Cardiac fibroblast (primary cell): Measurements from ENCODE around the gene SAV1.

Experiments
- DNase-seq, 2 donors: peaks; one replicate each; pipeline versions ENCODE4 v3.0.0 to v3.0.0-alpha.2; 2010; ENCODE audit warnings: low read depth in 2 of 2
- H3K4me3 ChIP-seq, 2 donors: replicated peaks in 1 of 2; 1 replicate in 1 of 2; 2 replicates in 1 of 2; pipeline ENCODE4 v1.5.1; 2011; ENCODE audit warnings: low read depth in 2 of 2, low read length in 2 of 2, mild to moderate bottlenecking in 2 of 2, moderate library complexity in 1 of 2
- CTCF ChIP-seq: IDR thresholded peaks from one replicate; pipeline ENCODE4 v1.5.1; 2011; ENCODE audit warnings: low read depth, mild to moderate bottlenecking, low read length, inconsistent platforms

Gene SAV1

GRCh38 chr14:50675597-50675996 lies 7.5 kb upstream of the SAV1 start:
- DNase-seq = no peak
- no peak for TF ChIP-seq CTCF
- no peak overlapping the region for H3K4me3 ChIP-seq

- TF ChIP-seq CTCF = no peak
- no peak overlapping the region for H3K4me3 ChIP-seq
- no peak for DNase-seq
Measured at GRCh38 chr14:50670866-50671256, 2.8 kb upstream of the SAV1 start.

- DNase-seq = no peak
Measured at GRCh38 chr14:50670196-50670865, 2.2 kb upstream of the SAV1 start.

GRCh38 chr14:50669441-50669986 lies 1.4 kb upstream of the SAV1 start:
- no peak for TF ChIP-seq CTCF
- no peak for DNase-seq
- H3K4me3 ChIP-seq = no peak overlapping the region

More at GRCh38 chr14:50670196-50670865, 2.2 kb upstream of the SAV1 start:
- H3K4me3 ChIP-seq = no peak overlapping the region
- TF ChIP-seq CTCF = no peak

GRCh38 chr14:50668826-50669143 lies 679 bp upstream of the SAV1 start:
- no peak for DNase-seq
- H3K4me3 ChIP-seq = peak overlapping the region; percentile 73 to 79
- TF ChIP-seq CTCF = no peak

GRCh38 chr14:50667684-50667995 lies 466 bp downstream of the SAV1 start:
- peak overlapping the region; percentile 73 to 79 for H3K4me3 ChIP-seq
- no peak for TF ChIP-seq CTCF
- DNase-seq = no peak
